ENCODE measurements around the gene MICAL2. TPM values are rescaled to one million over a fixed set of nuclear protein-coding genes. Genes with fewer than 3 reads are reported as not detected.

MICAL2 gene
- total RNA-seq, 1 experiment from 2014 or later: 37.4 TPM

GRCh38 chr11:12186701-12187100, 76.3 kb downstream of the MICAL2 start (continued):
- TF ChIP-seq ZBTB33 (IDR thresholded peaks at IDR 0.05; ENCODE audit: extremely low read depth, insufficient replicate concordance, low read length): no peak
- no peak for TF ChIP-seq EZH2 (IDR thresholded peaks at IDR 0.05)
- no peak for TF ChIP-seq ELF1 (IDR thresholded peaks at IDR 0.05; ENCODE audit: borderline replicate concordance, low read depth)
- TF ChIP-seq ZFX (IDR thresholded peaks at IDR 0.05): no peak
- no peak for TF ChIP-seq EZH2phosphoT487 (IDR thresholded peaks at IDR 0.05; ENCODE audit: borderline replicate concordance)
- no peak for TF ChIP-seq CTCF (IDR thresholded peaks at IDR 0.05 in 2 of 3, conservative IDR thresholded peaks at IDR 0.05 in 1 of 3; ENCODE audit: borderline replicate concordance in 1 of 3, insufficient read depth in 1 of 3, low read depth in 2 of 3, low read length in 2 of 3)
- TF ChIP-seq POLR2AphosphoS5 (IDR thresholded peaks at IDR 0.05; ENCODE audit: low read depth, low read length): no peak
- no peak for TF ChIP-seq ZNF274 (IDR thresholded peaks at IDR 0.05; ENCODE audit: low read depth, low read length)
- TF ChIP-seq EGR1 (IDR thresholded peaks at IDR 0.05; ENCODE audit: low read depth): no peak
- TF ChIP-seq RAD21 (IDR thresholded peaks at IDR 0.05; ENCODE audit: low read depth): no peak

GRCh38 chr11:12187399-12187798, 77.0 kb downstream of the MICAL2 start:
- Histone ChIP-seq H3K36me3 (ENCODE audit: control insufficient read depth in 1 of 2, insufficient read depth in 2 of 2, low read length in 2 of 2) (no peaks in the 10 kb centered on the region), H3K27ac (ENCODE audit: low read depth, low read length) (no peak overlapping the region), H3K9me2 (ENCODE audit: insufficient read depth) (no peaks in the 10 kb centered on the region), H3K9ac (ENCODE audit: low read length) (no peak overlapping the region), H3K9me3 (ENCODE audit: control insufficient read depth in 1 of 2, insufficient read depth in 1 of 2, low read depth in 1 of 2, low read length in 2 of 2) (no peaks in the 10 kb centered on the region), H3K4me1 (ENCODE audit: control insufficient read depth in 1 of 2, insufficient read depth in 2 of 2, low read length in 2 of 2) (peaks cover 26 to 44% of the 10 kb centered on the region in 2 experiments), H3K4me3 (replicated peaks in 1 of 2; ENCODE audit: low read depth in 1 of 2, low read length in 2 of 2) (no peak overlapping the region), H3K27me3 (ENCODE audit: insufficient read depth, low read length) (no peaks in the 10 kb centered on the region), H2AFZ (ENCODE audit: low read depth, low read length, poor library complexity, severe bottlenecking) (no peak overlapping the region), H3K4me2 (ENCODE audit: low read length) (no peak overlapping the region), H4K20me1 (ENCODE audit: insufficient read depth) (no peaks in the 10 kb centered on the region), H3K79me2 (ENCODE audit: insufficient read depth, low read length) (peaks cover 6% of the 10 kb centered on the region; the same call in 1 of the 2 replicates)
- no TSS peak for BruUV-seq (replicated peaks)
- no peak for ATAC-seq
- ChIA-PET POLR2A (no interaction called here), RAD21 (ENCODE audit: low non-redundant PET in 1 of 2, low total read pairs in 2 of 2, uncharacterized antibody in 2 of 2, unreplicated experiment in 2 of 2) (no interaction called here), CTCF (no interaction called here)
- DNase-seq (ENCODE audit: low read depth, low spot score): no peak
- intact Hi-C loops (cut with micrococcal nuclease): no loop called here
- TF ChIP-seq FOSL1 (IDR thresholded peaks at IDR 0.05; ENCODE audit: low read depth): no peak
- no peak for TF ChIP-seq ZFX (IDR thresholded peaks at IDR 0.05)
- TF ChIP-seq RAD21 (IDR thresholded peaks at IDR 0.05; ENCODE audit: low read depth): no peak
- no peak for TF ChIP-seq ATF3 (IDR thresholded peaks at IDR 0.05)
- no peak for TF ChIP-seq SRF (IDR thresholded peaks at IDR 0.05; ENCODE audit: low read depth)
- TF ChIP-seq CBX3 (IDR thresholded peaks at IDR 0.05; ENCODE audit: low read depth): no peak
- no peak for TF ChIP-seq MAX (IDR thresholded peaks at IDR 0.05)
- no peak for TF ChIP-seq JUND (IDR thresholded peaks at IDR 0.05)
- no peak for TF ChIP-seq ELF1 (IDR thresholded peaks at IDR 0.05; ENCODE audit: borderline replicate concordance, low read depth)
- no peak for TF ChIP-seq POLR2A (IDR thresholded peaks at IDR 0.05; ENCODE audit: borderline replicate concordance, extremely low read depth, insufficient read depth, insufficient read length)
- TF ChIP-seq EGR1 (IDR thresholded peaks at IDR 0.05; ENCODE audit: low read depth): no peak
- TF ChIP-seq EZH2 (IDR thresholded peaks at IDR 0.05): no peak
- TF ChIP-seq REST (IDR thresholded peaks at IDR 0.05; ENCODE audit: low read depth): no peak
- TF ChIP-seq TCF7L2 (IDR thresholded peaks at IDR 0.05; ENCODE audit: borderline replicate concordance, extremely low read depth, insufficient read depth, insufficient read length): no peak

All from HCT116 (cell line).